GM12891 (cell line): Measurements from ENCODE around the gene DYNLT2.
"Not testable (repeated sequence)": the region's sequence is repeated elsewhere in the genome, so short reads cannot be mapped to it uniquely, and the experiment has no call there.

Experiments used
- DNase-seq: peaks from one replicate; pipeline ENCODE4 v3.0.0; 2011; ENCODE audit warnings: low spot score; ENCODE audit not compliant: insufficient read length
- FAIRE-seq: peaks from 2 replicates; lab custom pipeline; 2011; peaks lifted over from hg19 to GRCh38; lab: Jason Lieb, UNC
- PAX5 ChIP-seq: IDR thresholded peaks from 2 replicates; pipeline ENCODE4 v1.6.1; 2011; ENCODE audit warnings: low read length, moderate library complexity, mild to moderate bottlenecking; ENCODE audit not compliant: insufficient read depth, severe bottlenecking
- POLR2A ChIP-seq: IDR thresholded peaks from 2 replicates; pipeline ENCODE4 v1.6.1; 2011; ENCODE audit warnings: low read depth, low read length, control low read depth
- POLR2AphosphoS5 ChIP-seq: IDR thresholded peaks from 2 replicates; pipeline ENCODE4 v1.6.1; 2011; ENCODE audit warnings: low read depth, low read length, control low read depth
- POU2F2 ChIP-seq: IDR thresholded peaks from 2 replicates; pipeline ENCODE4 v1.6.1; 2011; ENCODE audit warnings: low read depth, mild to moderate bottlenecking, control low read depth, low read length, moderate library complexity
- SPI1 ChIP-seq: IDR thresholded peaks from 2 replicates; pipeline ENCODE4 v1.6.1; 2011; ENCODE audit warnings: low read depth, low read length, control low read depth
- TAF1 ChIP-seq: IDR thresholded peaks from 2 replicates; pipeline ENCODE4 v1.6.1; 2011; ENCODE audit warnings: low read depth, low read length, control low read depth

DYNLT2 gene

GRCh38 chr6:169775321-169775720 lies 23.9 kb upstream of the DYNLT2 start:
- DNase-seq (no peak), FAIRE-seq (no peak)
- no peak for TF ChIP-seq PAX5
- TF ChIP-seq TAF1: no peak
- TF ChIP-seq POLR2A: no peak
- no peak for TF ChIP-seq POLR2AphosphoS5
- no peak for TF ChIP-seq POU2F2
- no peak for TF ChIP-seq SPI1

- TF ChIP-seq TAF1: no peak
- TF ChIP-seq POLR2A: no peak
- TF ChIP-seq PAX5: no peak
- TF ChIP-seq POLR2AphosphoS5: no peak
- no peak for TF ChIP-seq POU2F2
- TF ChIP-seq SPI1: no peak
- FAIRE-seq: no peak
- no peak for DNase-seq
These were observed 23.0 kb upstream of the DYNLT2 start for GRCh38 chr6:169774347-169774746.

GRCh38 chr6:169766921-169767736 lies 15.8 kb upstream of the DYNLT2 start:
- FAIRE-seq (peak; percentile 76), DNase-seq (no peak)
- TF ChIP-seq POLR2A (no peak), POLR2AphosphoS5 (no peak), SPI1 (no peak), POU2F2 (no peak), TAF1 (no peak), PAX5 (no peak)

DNA sequence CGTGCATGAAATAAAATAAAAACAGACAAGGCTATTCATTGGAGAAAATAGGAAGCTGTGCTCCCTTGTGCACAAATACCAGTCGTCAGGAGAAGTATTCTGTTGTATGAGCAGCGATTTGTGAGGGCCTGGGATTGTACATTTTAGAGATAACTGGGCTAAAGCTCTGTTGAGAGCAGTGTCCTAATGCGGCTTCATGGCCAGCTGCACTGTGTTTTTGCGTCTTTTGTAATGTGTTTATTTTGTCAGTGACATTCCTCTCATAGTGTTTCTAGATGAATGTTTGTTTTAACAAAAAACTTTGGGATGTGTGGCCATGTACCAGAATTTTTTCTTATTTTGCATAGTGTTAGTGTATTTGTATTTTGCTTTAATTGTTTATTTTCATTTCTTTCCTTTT lies 14.9 kb upstream of the DYNLT2 start:
- TF ChIP-seq PAX5 (no peak), POU2F2 (no peak), POLR2A (no peak), SPI1 (no peak), TAF1 (no peak), POLR2AphosphoS5 (no peak)
- FAIRE-seq (no peak), DNase-seq (no peak)

DNA sequence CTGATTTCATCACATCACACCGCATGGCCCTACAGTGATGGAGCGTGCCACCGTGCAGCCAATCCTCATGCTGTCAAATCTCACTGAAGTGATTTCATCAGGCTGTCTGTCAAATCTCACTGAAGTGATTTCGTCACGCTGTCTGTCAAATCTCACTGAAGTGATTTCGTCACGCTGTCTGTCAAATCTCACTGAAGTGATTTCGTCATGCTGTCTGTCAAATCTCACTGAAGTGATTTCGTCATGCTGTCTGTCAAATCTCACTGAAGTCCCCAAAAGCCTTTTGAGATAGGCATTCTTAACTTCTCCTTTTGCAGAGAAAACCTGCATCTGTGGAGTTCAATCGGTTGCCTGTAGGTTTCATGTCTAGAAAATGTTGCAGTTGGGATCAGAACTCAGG lies 14.4 kb upstream of the DYNLT2 start:
- DNase-seq: not testable (repeated sequence)
- peak; percentile 75 for FAIRE-seq

DNA sequence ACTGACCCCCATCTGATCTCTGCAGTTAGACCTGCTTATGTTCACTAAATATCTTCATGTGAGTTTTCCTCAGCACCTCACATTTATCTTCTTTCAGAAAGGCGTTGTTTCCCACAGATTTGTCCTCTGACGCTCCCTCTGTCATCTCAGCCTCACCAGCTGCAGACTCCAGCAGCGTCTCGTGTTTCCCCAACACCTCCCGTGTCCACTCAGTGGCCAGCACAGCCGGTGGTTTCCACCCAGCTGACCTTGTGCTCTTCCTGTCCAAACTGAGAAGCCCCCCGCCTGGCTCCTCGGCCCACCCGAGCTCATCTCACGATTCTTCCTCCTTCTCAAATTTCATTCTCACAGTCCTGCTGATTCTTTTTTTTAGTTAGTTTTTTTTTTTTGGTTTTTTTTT lies 12.5 kb upstream of the DYNLT2 start:
- no peak for DNase-seq
- FAIRE-seq: no peak
- TF ChIP-seq POLR2A (no peak), PAX5 (no peak), POU2F2 (no peak), POLR2AphosphoS5 (no peak), TAF1 (no peak), SPI1 (no peak)

DNA sequence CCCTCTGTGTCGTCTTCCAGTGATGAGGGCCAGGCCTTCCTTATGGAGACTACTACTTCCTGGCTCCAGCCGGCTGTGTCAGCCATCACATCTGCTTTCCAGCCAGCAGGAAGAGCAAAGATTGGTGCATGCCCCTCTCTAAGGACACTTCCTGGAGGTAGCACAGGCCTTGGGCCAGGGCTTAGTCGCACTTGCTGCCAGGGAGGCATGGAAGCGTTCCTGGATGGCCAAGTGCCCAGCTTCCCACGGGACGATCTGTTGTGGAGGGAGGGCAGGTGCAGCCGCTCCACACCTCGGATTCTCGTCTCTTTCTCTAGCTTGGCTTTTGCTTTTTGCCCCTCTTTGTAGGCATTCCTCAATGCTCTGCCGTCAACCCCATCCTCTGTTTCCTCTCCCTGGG lies 11.9 kb upstream of the DYNLT2 start:
- FAIRE-seq (no peak), DNase-seq (no peak)
- TF ChIP-seq PAX5: no peak
- no peak for TF ChIP-seq POU2F2
- TF ChIP-seq SPI1: no peak
- TF ChIP-seq TAF1: no peak
- no peak for TF ChIP-seq POLR2A
- TF ChIP-seq POLR2AphosphoS5: no peak

DNA sequence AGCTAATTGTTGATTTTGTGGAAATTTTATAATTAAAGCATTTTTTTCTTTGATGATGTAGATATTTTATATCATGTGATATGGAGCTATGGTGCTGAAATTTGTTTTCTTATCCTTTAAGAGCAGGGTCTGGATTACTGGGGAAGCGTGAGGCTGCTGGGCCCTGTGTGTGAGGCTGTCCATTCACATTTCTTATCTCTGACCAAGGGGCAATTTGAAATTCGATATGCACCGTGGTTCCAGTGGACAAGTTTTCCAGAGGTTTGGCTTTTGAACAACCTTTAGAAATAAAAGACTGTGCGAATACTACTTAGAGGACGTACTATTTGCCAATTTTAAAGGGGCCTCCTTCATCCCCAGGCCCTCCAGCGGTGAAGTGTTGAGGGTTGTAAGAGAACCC lies 3.8 kb upstream of the DYNLT2 start:
- no peak for FAIRE-seq

GRCh38 chr6:169752074-169752623 lies 777 bp upstream of the DYNLT2 start:
- no peak for DNase-seq
- TF ChIP-seq POLR2AphosphoS5 (no peak), PAX5 (no peak), POU2F2 (no peak)
- FAIRE-seq: no peak

More for the DNA sequence above, 3.8 kb upstream of the DYNLT2 start:
- TF ChIP-seq POLR2AphosphoS5 (no peak), TAF1 (no peak), PAX5 (no peak), POU2F2 (no peak), SPI1 (no peak), POLR2A (no peak)
- no peak for DNase-seq

DNA sequence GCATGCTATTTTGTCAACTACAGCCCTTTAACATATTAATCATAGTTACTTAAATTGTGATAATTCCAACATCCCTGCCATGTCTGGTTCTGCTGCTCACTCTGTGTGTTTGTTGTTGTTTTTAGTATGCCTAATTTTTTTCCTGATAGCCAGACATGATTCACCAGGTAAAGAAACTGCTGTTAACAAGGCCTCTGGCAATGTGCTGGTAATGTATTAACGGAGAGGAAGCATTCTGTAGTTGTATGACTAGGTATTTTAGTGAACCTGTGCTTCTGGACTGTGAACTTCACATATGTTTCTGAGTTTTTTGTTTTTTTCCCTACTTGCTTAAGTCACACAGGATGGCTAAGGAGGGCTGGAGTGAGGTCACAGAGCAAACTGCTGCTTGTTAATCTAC lies 4.8 kb downstream of the DYNLT2 start:
- DNase-seq (no peak), FAIRE-seq (no peak)
- TF ChIP-seq POLR2A (no peak), POLR2AphosphoS5 (no peak), POU2F2 (no peak), SPI1 (no peak), PAX5 (no peak), TAF1 (no peak)

DNA sequence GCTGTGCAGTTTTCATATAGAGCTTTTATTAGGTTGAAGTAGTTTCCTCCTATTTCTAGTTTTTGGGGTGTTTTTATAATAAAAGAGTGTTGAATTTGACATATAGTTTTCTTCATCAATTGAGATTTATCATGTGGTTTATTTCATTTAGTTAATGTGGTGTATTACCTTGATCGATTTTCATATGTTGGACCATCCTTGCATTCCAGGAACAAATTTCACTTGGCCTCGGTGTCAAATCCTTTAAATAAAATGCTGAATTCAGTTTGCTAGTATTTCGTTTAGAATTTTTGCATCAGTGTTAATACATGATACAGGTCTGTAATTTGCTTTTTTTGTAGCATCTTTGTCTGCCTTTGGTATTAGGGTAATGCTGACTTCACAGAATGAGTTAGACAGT lies 6.0 kb downstream of the DYNLT2 start:
- FAIRE-seq (no peak), DNase-seq (no peak)
- no peak for TF ChIP-seq TAF1
- no peak for TF ChIP-seq POU2F2
- no peak for TF ChIP-seq POLR2A
- no peak for TF ChIP-seq POLR2AphosphoS5
- no peak for TF ChIP-seq PAX5
- TF ChIP-seq SPI1: no peak
